ENCODE data around the gene SCML1.

DNA sequence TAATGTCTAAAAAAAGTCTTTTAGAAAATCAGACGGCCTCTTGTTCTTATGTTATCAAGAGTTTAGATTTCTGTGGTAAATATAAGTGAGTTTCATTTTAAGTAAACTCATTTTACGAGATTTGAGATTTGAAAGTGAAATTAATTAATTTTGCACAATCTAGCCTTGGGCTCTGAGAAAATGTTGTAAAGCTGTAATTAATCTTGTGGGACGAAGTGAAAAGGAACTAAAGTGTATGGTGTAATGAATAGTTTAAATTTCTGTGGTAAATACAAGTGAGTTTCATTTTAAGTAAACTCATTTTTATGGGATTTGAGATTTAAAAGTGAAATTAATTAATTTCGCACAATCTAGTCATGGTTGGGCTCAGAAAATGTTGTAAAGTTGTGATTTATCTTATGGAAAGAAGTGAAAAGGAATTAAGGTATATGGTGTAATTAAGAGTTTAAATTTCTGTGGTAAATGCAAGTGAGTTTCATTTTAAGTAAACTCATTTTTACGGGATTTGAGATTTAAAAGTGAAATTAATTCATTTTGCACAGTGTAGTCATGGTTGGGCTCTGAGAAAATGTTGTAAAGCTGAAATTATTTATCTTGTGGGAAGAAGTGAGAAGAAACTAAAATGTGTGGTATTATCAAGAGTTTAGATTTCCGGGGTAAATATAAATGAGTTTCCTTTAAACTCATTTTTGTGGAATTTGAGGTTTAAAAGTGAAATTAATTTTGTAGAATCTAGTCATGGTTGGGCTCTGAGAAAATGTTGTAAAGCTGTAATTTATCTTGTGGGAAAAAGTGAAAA, 1.6 kb downstream of the SCML1 start:
- TF ChIP-seq, protein P1, sequence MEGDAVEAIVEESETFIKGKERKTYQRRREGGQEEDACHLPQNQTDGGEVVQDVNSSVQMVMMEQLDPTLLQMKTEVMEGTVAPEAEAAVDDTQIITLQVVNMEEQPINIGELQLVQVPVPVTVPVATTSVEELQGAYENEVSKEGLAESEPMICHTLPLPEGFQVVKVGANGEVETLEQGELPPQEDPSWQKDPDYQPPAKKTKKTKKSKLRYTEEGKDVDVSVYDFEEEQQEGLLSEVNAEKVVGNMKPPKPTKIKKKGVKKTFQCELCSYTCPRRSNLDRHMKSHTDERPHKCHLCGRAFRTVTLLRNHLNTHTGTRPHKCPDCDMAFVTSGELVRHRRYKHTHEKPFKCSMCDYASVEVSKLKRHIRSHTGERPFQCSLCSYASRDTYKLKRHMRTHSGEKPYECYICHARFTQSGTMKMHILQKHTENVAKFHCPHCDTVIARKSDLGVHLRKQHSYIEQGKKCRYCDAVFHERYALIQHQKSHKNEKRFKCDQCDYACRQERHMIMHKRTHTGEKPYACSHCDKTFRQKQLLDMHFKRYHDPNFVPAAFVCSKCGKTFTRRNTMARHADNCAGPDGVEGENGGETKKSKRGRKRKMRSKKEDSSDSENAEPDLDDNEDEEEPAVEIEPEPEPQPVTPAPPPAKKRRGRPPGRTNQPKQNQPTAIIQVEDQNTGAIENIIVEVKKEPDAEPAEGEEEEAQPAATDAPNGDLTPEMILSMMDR (IDR thresholded peaks at IDR 0.05) = no peak
- TF ChIP-seq POLR2AphosphoS5 (IDR thresholded peaks at IDR 0.05; ENCODE audit: low read depth, low read length) (no peak), SIN3A (IDR thresholded peaks at IDR 0.05; ENCODE audit: borderline replicate concordance, insufficient read depth, low read depth, low read length) (no peak), TCF7L2 (IDR thresholded peaks at IDR 0.05; ENCODE audit: low read depth, low read length) (no peak)
- TF ChIP-seq, protein P2, sequence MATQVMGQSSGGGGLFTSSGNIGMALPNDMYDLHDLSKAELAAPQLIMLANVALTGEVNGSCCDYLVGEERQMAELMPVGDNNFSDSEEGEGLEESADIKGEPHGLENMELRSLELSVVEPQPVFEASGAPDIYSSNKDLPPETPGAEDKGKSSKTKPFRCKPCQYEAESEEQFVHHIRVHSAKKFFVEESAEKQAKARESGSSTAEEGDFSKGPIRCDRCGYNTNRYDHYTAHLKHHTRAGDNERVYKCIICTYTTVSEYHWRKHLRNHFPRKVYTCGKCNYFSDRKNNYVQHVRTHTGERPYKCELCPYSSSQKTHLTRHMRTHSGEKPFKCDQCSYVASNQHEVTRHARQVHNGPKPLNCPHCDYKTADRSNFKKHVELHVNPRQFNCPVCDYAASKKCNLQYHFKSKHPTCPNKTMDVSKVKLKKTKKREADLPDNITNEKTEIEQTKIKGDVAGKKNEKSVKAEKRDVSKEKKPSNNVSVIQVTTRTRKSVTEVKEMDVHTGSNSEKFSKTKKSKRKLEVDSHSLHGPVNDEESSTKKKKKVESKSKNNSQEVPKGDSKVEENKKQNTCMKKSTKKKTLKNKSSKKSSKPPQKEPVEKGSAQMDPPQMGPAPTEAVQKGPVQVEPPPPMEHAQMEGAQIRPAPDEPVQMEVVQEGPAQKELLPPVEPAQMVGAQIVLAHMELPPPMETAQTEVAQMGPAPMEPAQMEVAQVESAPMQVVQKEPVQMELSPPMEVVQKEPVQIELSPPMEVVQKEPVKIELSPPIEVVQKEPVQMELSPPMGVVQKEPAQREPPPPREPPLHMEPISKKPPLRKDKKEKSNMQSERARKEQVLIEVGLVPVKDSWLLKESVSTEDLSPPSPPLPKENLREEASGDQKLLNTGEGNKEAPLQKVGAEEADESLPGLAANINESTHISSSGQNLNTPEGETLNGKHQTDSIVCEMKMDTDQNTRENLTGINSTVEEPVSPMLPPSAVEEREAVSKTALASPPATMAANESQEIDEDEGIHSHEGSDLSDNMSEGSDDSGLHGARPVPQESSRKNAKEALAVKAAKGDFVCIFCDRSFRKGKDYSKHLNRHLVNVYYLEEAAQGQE (IDR thresholded peaks at IDR 0.05; ENCODE audit: insufficient read depth in 1 of 2, low read depth in 2 of 2, low read length in 1 of 2) = no peak

Data from Panc1 (cell line).